WI38 (cell line): Measurements from ENCODE around the gene ARMH1.

Experiments used
- H3K4me3 ChIP-seq: 2 replicates; pipeline ENCODE4 v1.5.1; 2011; ENCODE audit warnings: low read depth, mild to moderate bottlenecking, control low read depth, low read length
- CTCF ChIP-seq: IDR thresholded peaks from 2 replicates; pipeline ENCODE4 v1.5.1; 2012; ENCODE audit warnings: low read depth, mild to moderate bottlenecking, control low read depth, low read length

Gene ARMH1

DNA sequence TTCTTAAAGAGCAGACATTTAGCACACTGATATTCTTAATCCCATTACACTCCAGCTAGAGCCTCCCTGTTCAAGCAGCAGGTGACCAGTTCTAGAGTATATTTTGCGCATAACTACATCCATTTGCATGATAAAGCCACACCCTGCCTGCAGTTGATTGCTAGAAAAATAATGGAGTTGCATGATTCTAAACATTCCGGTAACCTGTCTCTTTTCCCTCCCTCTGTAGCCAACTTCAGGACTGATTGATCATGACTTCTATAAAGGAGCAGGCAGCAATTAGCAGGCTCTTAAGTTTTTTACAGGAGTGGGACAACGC lies 14.9 kb downstream of the ARMH1 start:
- no peak for TF ChIP-seq CTCF
- H3K4me3 ChIP-seq, result no peak overlapping the region

GRCh38 chr1:44693159-44693558 lies 18.6 kb downstream of the ARMH1 start:
- no peak for TF ChIP-seq CTCF

GRCh38 chr1:44693900-44694299 lies 19.4 kb downstream of the ARMH1 start:
- no peak overlapping the region for H3K4me3 ChIP-seq
- no peak for TF ChIP-seq CTCF

More at GRCh38 chr1:44693159-44693558, 18.6 kb downstream of the ARMH1 start:
- no peak overlapping the region for H3K4me3 ChIP-seq

DNA sequence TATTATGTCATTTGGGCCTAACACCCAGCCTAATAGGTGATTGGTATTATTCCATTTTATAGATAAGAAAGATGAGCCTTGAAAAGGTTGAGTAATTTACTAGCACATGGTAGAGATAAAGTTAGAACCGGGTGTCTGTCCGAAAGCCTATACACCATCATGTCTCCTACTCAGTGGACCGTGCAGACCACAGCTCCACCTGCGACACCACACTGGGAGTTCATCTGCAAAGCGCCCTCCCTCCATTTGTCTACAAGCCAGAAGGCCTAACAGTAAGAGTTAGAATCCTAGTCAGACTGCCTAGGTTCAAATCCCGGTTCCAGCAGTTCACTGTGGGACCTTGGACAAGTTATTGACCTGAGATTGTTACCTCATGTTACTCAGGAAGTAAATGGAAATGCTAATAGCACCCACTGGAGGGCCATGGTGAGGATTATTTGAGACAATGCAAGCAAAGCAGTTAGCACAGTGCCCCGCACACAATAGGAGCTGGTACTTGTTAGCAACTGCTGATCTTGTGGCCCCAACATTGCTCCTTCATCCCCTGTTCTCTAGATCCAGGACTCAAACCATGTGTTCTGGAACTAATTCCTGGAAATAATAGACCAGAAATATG lies 20.5 kb downstream of the ARMH1 start:
- H3K4me3 ChIP-seq, result no peak overlapping the region
- no peak for TF ChIP-seq CTCF

GRCh38 chr1:44695671-44696070 lies 21.2 kb downstream of the ARMH1 start:
- H3K4me3 ChIP-seq, result no peak overlapping the region
- no peak for TF ChIP-seq CTCF

DNA sequence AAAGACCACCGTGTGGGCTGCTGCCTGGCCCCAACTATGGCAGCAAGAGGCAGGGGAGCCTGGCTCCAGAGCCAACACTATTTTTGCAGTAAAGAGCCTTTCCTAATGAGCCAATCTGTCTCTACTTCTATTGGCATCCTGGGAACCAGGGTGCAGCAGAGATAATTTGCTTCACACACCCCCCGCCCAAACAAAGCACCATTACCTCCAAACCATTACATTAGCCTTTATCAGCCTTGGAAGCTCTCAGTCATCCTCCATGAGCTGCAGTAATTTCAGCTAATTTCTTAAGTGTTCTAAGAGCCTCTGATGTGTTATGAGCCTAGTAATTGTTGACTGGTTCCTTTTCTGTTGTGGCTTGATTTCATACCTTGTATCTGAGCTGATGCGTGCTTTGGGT lies 21.6 kb downstream of the ARMH1 start:
- H3K4me3 ChIP-seq, result no peak overlapping the region
- TF ChIP-seq CTCF, result no peak

- TF ChIP-seq CTCF, result no peak
- no peak overlapping the region for H3K4me3 ChIP-seq
These were observed 22.4 kb downstream of the ARMH1 start for GRCh38 chr1:44696789-44697345.
